ENCODE measurements around the gene JARID2.

DNA sequence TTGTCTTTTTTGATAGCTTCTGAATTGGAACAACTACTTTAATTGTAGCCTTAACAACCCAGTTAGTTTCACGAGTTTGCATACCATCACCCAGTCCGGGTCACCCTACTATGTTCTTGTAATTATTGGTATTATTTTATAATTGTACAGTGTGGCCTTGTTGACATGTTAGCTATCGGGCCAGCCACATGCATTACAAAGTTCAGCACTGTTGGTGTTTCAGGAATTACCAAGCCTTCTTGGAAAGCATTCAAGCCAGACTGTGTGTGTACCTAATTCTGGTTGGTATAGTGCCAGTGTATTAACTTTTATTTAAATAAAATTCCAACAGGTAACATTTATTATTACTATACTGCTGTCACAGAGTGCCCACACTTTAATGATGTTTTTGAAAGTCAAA lies 150.9 kb downstream of the JARID2 start:
- TF ChIP-seq, protein P1, sequence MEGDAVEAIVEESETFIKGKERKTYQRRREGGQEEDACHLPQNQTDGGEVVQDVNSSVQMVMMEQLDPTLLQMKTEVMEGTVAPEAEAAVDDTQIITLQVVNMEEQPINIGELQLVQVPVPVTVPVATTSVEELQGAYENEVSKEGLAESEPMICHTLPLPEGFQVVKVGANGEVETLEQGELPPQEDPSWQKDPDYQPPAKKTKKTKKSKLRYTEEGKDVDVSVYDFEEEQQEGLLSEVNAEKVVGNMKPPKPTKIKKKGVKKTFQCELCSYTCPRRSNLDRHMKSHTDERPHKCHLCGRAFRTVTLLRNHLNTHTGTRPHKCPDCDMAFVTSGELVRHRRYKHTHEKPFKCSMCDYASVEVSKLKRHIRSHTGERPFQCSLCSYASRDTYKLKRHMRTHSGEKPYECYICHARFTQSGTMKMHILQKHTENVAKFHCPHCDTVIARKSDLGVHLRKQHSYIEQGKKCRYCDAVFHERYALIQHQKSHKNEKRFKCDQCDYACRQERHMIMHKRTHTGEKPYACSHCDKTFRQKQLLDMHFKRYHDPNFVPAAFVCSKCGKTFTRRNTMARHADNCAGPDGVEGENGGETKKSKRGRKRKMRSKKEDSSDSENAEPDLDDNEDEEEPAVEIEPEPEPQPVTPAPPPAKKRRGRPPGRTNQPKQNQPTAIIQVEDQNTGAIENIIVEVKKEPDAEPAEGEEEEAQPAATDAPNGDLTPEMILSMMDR (IDR thresholded peaks at IDR 0.05; ENCODE audit: poor library complexity, severe bottlenecking), result no peak
- TF ChIP-seq EP300 (conservative IDR thresholded peaks at IDR 0.05; ENCODE audit: poor library complexity, severe bottlenecking) (no peak), EZH2 (IDR thresholded peaks at IDR 0.05; ENCODE audit: borderline replicate concordance, insufficient read depth, low read length, poor library complexity, severe bottlenecking) (no peak), MXI1 (conservative IDR thresholded peaks at IDR 0.05; ENCODE audit: poor library complexity, severe bottlenecking) (no peak), POLR2AphosphoS5 (IDR thresholded peaks at IDR 0.05) (no peak), RAD21 (conservative IDR thresholded peaks at IDR 0.05) (no peak), SMC3 (conservative IDR thresholded peaks at IDR 0.05; ENCODE audit: poor library complexity) (no peak)
